Sigmoid colon (tissue), 4 donors: ENCODE data around the gene SEC14L1.

Experiments used
- POLR2AphosphoS5 ChIP-seq, 4 donors: sonication (generic); formaldehyde crosslinking; IDR thresholded peaks; one replicate each; pipeline ENCODE4 v1.6.1; 2017; ENCODE audit warnings: antibody characterized with exemption in 4 of 4
- TF ChIP-seq, protein P1 (sequence below), 4 experiments: fragments of 450-650 bp in 3 of 4; fragments of 200-600 bp in 1 of 4; IDR thresholded peaks; one replicate each; pipeline ENCODE4 v1.5.1; 2016 to 2019; ENCODE audit warnings: antibody characterized with exemption in 4 of 4, mild to moderate bottlenecking in 3 of 4, moderate library complexity in 2 of 4

- TF ChIP-seq POLR2AphosphoS5 (IDR thresholded peaks at IDR 0.05): no peak
- TF ChIP-seq, protein P1, sequence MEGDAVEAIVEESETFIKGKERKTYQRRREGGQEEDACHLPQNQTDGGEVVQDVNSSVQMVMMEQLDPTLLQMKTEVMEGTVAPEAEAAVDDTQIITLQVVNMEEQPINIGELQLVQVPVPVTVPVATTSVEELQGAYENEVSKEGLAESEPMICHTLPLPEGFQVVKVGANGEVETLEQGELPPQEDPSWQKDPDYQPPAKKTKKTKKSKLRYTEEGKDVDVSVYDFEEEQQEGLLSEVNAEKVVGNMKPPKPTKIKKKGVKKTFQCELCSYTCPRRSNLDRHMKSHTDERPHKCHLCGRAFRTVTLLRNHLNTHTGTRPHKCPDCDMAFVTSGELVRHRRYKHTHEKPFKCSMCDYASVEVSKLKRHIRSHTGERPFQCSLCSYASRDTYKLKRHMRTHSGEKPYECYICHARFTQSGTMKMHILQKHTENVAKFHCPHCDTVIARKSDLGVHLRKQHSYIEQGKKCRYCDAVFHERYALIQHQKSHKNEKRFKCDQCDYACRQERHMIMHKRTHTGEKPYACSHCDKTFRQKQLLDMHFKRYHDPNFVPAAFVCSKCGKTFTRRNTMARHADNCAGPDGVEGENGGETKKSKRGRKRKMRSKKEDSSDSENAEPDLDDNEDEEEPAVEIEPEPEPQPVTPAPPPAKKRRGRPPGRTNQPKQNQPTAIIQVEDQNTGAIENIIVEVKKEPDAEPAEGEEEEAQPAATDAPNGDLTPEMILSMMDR (IDR thresholded peaks at IDR 0.05): no peak
These were observed 47.6 kb downstream of the SEC14L1 start for GRCh38 chr17:77188084-77189066.
